Sigmoid colon (tissue), 7 donors: ENCODE measurements around the gene APBB3. TPM values are rescaled to one million over a fixed set of nuclear protein-coding genes. Genes with fewer than 3 reads are reported as not detected.
A peak's percentile ranks its signal among the peaks of the same experiment; 100 is the strongest.

Experiments used
- DNase-seq: peaks from one replicate; pipeline ENCODE4 v3.0.0-alpha.2; 2019
- H3K27ac ChIP-seq, 4 donors: fragments of 200-600 bp; sonication (generic); one replicate each; pipeline ENCODE4 v1.5.1; 2016 to 2019; ENCODE audit warnings: mild to moderate bottlenecking in 1 of 4
- H3K27me3 ChIP-seq, 3 donors: fragments of 200-600 bp; sonication (generic); one replicate each; pipeline ENCODE4 v1.5.1; 2019; ENCODE audit warnings: mild to moderate bottlenecking in 1 of 3
- H3K36me3 ChIP-seq, 4 donors: fragments of 200-600 bp; sonication (generic); one replicate each; pipeline ENCODE4 v1.5.1; 2016 to 2019
- H3K4me1 ChIP-seq, 4 donors: fragments of 200-600 bp; sonication (generic); one replicate each; pipeline ENCODE4 v1.5.1; 2017 to 2019
- H3K4me3 ChIP-seq, 4 donors: fragments of 200-600 bp; sonication (generic); one replicate each; pipeline ENCODE4 v1.5.1; 2017 to 2019; ENCODE audit warnings: mild to moderate bottlenecking in 2 of 4, moderate library complexity in 1 of 4
- H3K9me3 ChIP-seq, 4 donors: fragments of 200-600 bp in 3 of 4; sonication (generic) in 3 of 4; one replicate each; pipeline versions ENCODE4 v1.5.1 to v1.6.1; 2013 to 2019
- CTCF ChIP-seq, 4 experiments: fragments of 450-650 bp in 3 of 4; fragments of 200-600 bp in 1 of 4; IDR thresholded peaks; one replicate each; pipeline ENCODE4 v1.5.1; 2016 to 2019; ENCODE audit warnings: antibody characterized with exemption in 4 of 4, mild to moderate bottlenecking in 3 of 4, moderate library complexity in 2 of 4
- EP300 ChIP-seq, 4 donors: sonication (generic); formaldehyde crosslinking; IDR thresholded peaks; one replicate each; pipeline ENCODE4 v1.6.1; 2017; ENCODE audit warnings: antibody characterized with exemption in 4 of 4
- POLR2A ChIP-seq, 2 donors: fragments of 450-650 bp; IDR thresholded peaks; one replicate each; pipeline ENCODE4 v1.6.1; 2016; ENCODE audit warnings: antibody characterized with exemption in 2 of 2, mild to moderate bottlenecking in 2 of 2, moderate library complexity in 2 of 2
- POLR2AphosphoS5 ChIP-seq, 4 donors: sonication (generic); formaldehyde crosslinking; IDR thresholded peaks; one replicate each; pipeline ENCODE4 v1.6.1; 2017; ENCODE audit warnings: antibody characterized with exemption in 4 of 4
- WGBS, 2 donors: extraction: QIAGEN DNeasy Blood & Tissue Kit; methylation state at CpG; one replicate each; pipeline ENCODE4 v1.1.7; 2013; 5-methylcytosine and 5-hydroxymethylcytosine counted together
- intact Hi-C: fragments of 100-400 bp; cut with DNase I; formaldehyde crosslinking; loops from one replicate; pipeline ENCODE4 v1.15.1; 2023
- polyA plus RNA-seq, 3 donors: library from polyadenylated mRNA; stranded (reverse); fragments of 200-250 nt; gene quantifications; one replicate each; pipeline ENCODE4 v1.2.3, GENCODE V29; 2013
- total RNA-seq, 4 donors: library from RNA; depleted of rRNA; stranded (reverse); fragments of >200 nt; gene quantifications; one replicate each; pipeline ENCODE4 v1.1.0, GENCODE V29; 2016
- donor health status: healthy with polysubstance abuse.
- donor health status: Bipolar disorder and iron deficiency.
- donor health status: healthy.

APBB3 gene
- total and polyA plus RNA-seq, 7 donors, result 4.2 to 27.9 (median 14.3) TPM

GRCh38 chr5:140555747-140556312, 8.6 kb downstream of the APBB3 start:
- H3K36me3 ChIP-seq, result peaks cover 3 to 32% (median 12%) of the 10 kb centered on the region in 4 donors
- H3K4me3 ChIP-seq, result peak overlapping the region in 3 of 4 donors; percentile 75 to 83 (median 79)
- TF ChIP-seq CTCF (IDR thresholded peaks at IDR 0.05), result no peak
- TF ChIP-seq POLR2AphosphoS5 (IDR thresholded peaks at IDR 0.05), result no peak
- TF ChIP-seq POLR2A (IDR thresholded peaks at IDR 0.05), result no peak
- TF ChIP-seq EP300 (IDR thresholded peaks at IDR 0.05), result no peak
- peaks cover 0 to 39% (median 31%) of the 10 kb centered on the region in 4 donors for H3K4me1 ChIP-seq
- intact Hi-C loops, result loop anchor here (10.0 kb wide), 1 partner anchor 311 kb away; no protein-coding TSS in a partner anchor
- no peak for DNase-seq
- H3K27ac ChIP-seq, result peak overlapping the region in 3 of 4 donors; percentile 91 to 98 (median 94)
- no peaks in the 10 kb centered on the region for H3K9me3 ChIP-seq
- no peaks in the 10 kb centered on the region for H3K27me3 ChIP-seq
- WGBS, 2 donors, result 49 to 78% methylated on average over 1 of the region's 1 CpG

GRCh38 chr5:140554454-140554853, 9.9 kb downstream of the APBB3 start:
- peak overlapping the region in 1 of 4 donors; percentile 98 for H3K27ac ChIP-seq
- peaks cover 0 to 52% (median 43%) of the 10 kb centered on the region in 4 donors for H3K4me1 ChIP-seq
- intact Hi-C loops, result loop anchor here (10.0 kb wide), 1 partner anchor 310 kb away; no protein-coding TSS in a partner anchor

DNA sequence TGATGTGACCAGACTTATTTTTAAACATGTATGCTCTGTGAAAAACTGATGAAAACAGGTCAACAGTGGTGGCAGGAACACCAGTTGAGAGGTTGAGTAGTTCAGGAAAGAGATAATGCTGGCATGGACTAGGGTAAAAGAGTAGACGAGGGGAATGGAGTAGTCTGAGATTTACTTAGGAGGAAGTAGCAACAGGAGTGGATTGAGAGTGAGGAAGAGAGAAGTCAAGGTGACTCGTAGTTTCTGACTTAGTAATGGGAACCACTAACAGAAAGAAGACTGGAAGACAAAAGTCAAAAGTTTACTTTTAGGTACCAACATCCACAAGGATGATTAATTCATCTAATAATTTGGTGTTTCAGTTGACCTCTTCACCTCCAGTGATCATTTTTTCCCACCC, 10.7 kb downstream of the APBB3 start:
- H3K4me1 ChIP-seq, result peaks cover 0 to 60% (median 51%) of the 10 kb centered on the region in 4 donors
- TF ChIP-seq CTCF (IDR thresholded peaks at IDR 0.05), result no peak
- TF ChIP-seq POLR2AphosphoS5 (IDR thresholded peaks at IDR 0.05), result no peak
- TF ChIP-seq EP300 (IDR thresholded peaks at IDR 0.05), result no peak
- TF ChIP-seq POLR2A (IDR thresholded peaks at IDR 0.05), result no peak
- no peak overlapping the region for H3K4me3 ChIP-seq
- 57 to 78% methylated on average over 2 of the region's 2 CpGs for WGBS, 2 donors
- DNase-seq, result no peak
- intact Hi-C loops, result loop anchor here (10.0 kb wide), 1 partner anchor 309 kb away; no protein-coding TSS in a partner anchor
- H3K27me3 ChIP-seq, result no peaks in the 10 kb centered on the region
- H3K9me3 ChIP-seq, result no peaks in the 10 kb centered on the region
- peaks cover 3 to 25% (median 17%) of the 10 kb centered on the region in 4 donors for H3K36me3 ChIP-seq
- H3K27ac ChIP-seq, result peak overlapping the region in 1 of 4 donors; percentile 98

More at GRCh38 chr5:140554454-140554853, 9.9 kb downstream of the APBB3 start:
- H3K4me3 ChIP-seq, result no peak overlapping the region
- H3K36me3 ChIP-seq, result peaks cover 3 to 29% (median 17%) of the 10 kb centered on the region in 4 donors
- no peak for DNase-seq
- no peaks in the 10 kb centered on the region for H3K27me3 ChIP-seq
- 57 to 67% methylated on average over 2 of the region's 2 CpGs for WGBS, 2 donors
- H3K9me3 ChIP-seq, result no peaks in the 10 kb centered on the region
- TF ChIP-seq CTCF (IDR thresholded peaks at IDR 0.05) (no peak), EP300 (IDR thresholded peaks at IDR 0.05) (no peak), POLR2A (IDR thresholded peaks at IDR 0.05) (no peak), POLR2AphosphoS5 (IDR thresholded peaks at IDR 0.05) (no peak)

DNA sequence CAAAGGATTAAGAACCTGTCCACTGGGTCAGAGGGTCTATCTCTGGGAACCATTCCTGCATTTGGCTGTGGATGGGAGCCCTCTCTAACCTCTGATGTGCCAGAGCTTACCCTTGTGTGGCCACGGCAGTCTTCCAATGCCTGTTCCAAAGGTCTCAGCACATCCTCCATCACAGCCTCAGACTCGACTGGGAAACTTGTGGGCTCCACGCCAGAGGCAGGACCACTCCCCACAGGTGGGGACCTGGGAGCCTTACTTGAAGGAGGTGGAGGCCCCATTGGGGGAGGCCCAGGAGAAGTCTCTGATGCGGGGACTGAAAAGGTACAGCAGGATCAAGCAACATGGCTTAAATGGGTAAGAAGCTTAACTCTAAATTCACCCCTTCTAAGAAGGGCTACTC, 12.5 kb downstream of the APBB3 start:
- no peak overlapping the region for H3K4me3 ChIP-seq
- H3K27ac ChIP-seq, result peak overlapping the region in 3 of 4 donors; percentile 93 to 98 (median 97)
- DNase-seq, result no peak
- WGBS, 2 donors, result 81 to 88% methylated on average over 4 of the region's 4 CpGs
- H3K27me3 ChIP-seq, result no peaks in the 10 kb centered on the region
- no peak for TF ChIP-seq POLR2A (IDR thresholded peaks at IDR 0.05)
- TF ChIP-seq EP300 (IDR thresholded peaks at IDR 0.05), result no peak
- intact Hi-C loops, result loop anchor here (10.0 kb wide), 1 partner anchor 307 kb away; no protein-coding TSS in a partner anchor
- no peaks in the 10 kb centered on the region for H3K9me3 ChIP-seq
- peaks cover 0 to 71% (median 62%) of the 10 kb centered on the region in 4 donors for H3K4me1 ChIP-seq
- peaks cover 3 to 23% (median 16%) of the 10 kb centered on the region in 4 donors for H3K36me3 ChIP-seq
